H9 (cell line): ENCODE results near the gene SH3RF2. TPM values are rescaled to one million over a fixed set of nuclear protein-coding genes. Genes with fewer than 3 reads are reported as not detected.

Source experiments
- DNase-seq: peaks from one replicate; pipeline ENCODE4 v3.0.0-alpha.2; 2017
- H2AFZ ChIP-seq: one replicate; pipeline ENCODE4 v1.6.1; 2013; ENCODE audit warnings: mild to moderate bottlenecking, low read length, control low read depth, moderate library complexity
- H2AK5ac ChIP-seq: 2 replicates; pipeline ENCODE4 v1.6.1; 2013; ENCODE audit warnings: low read length, control low read depth, mixed read lengths; ENCODE audit not compliant: insufficient read length
- H2BK120ac ChIP-seq: one replicate; pipeline ENCODE4 v1.6.1; 2013; ENCODE audit warnings: low read depth, mild to moderate bottlenecking, low read length, control low read depth, inconsistent platforms; ENCODE audit not compliant: poor library complexity, severe bottlenecking
- H2BK12ac ChIP-seq: 2 replicates; pipeline ENCODE4 v1.6.1; 2013; ENCODE audit warnings: low read length, control low read depth, mixed read lengths, low read depth; ENCODE audit not compliant: insufficient read length
- H2BK15ac ChIP-seq: 2 replicates; pipeline ENCODE4 v1.6.1; 2013; ENCODE audit warnings: low read depth, low read length, control low read depth
- H2BK20ac ChIP-seq: one replicate; pipeline ENCODE4 v1.6.1; 2013; ENCODE audit warnings: low read depth, mild to moderate bottlenecking, low read length, control low read depth, inconsistent platforms; ENCODE audit not compliant: poor library complexity, severe bottlenecking
- H2BK5ac ChIP-seq: 2 replicates; pipeline ENCODE4 v1.6.1; 2013; ENCODE audit warnings: low read length, control low read depth, mixed read lengths; ENCODE audit not compliant: insufficient read length
- H3K14ac ChIP-seq: 2 replicates; pipeline ENCODE4 v1.6.1; 2013; ENCODE audit warnings: low read length, control low read depth; ENCODE audit not compliant: insufficient read depth
- H3K18ac ChIP-seq: 2 replicates; pipeline ENCODE4 v1.6.1; 2013; ENCODE audit warnings: low read depth, mild to moderate bottlenecking, mixed read lengths, low read length, control low read depth; ENCODE audit not compliant: insufficient read length
- H3K23ac ChIP-seq: 2 replicates; pipeline ENCODE4 v1.6.1; 2013; ENCODE audit warnings: low read length, control low read depth, mixed read lengths, low read depth; ENCODE audit not compliant: insufficient read length
- H3K23me2 ChIP-seq: 2 replicates; pipeline ENCODE4 v1.6.1; 2013; ENCODE audit warnings: low read depth, mild to moderate bottlenecking, mixed read lengths, low read length, control low read depth; ENCODE audit not compliant: insufficient read length, poor library complexity, severe bottlenecking
- H3K27ac ChIP-seq: 2 replicates; pipeline ENCODE4 v1.5.1; 2013; ENCODE audit warnings: low read length, control low read depth, mixed read lengths, low read depth; ENCODE audit not compliant: insufficient read length
- H3K27me3 ChIP-seq: 2 replicates; pipeline ENCODE4 v1.6.1; 2013; ENCODE audit warnings: low read length, control low read depth, inconsistent platforms; ENCODE audit not compliant: insufficient read depth
- H3K4ac ChIP-seq: 2 replicates; pipeline ENCODE4 v1.6.1; 2013; ENCODE audit warnings: low read depth, mild to moderate bottlenecking, control low read depth, inconsistent platforms, low read length, moderate library complexity
- H3K4me1 ChIP-seq: 2 replicates; pipeline ENCODE4 v1.6.1; 2013; ENCODE audit warnings: low read length, control low read depth, inconsistent platforms; ENCODE audit not compliant: insufficient read depth
- H3K4me2 ChIP-seq: 2 replicates; pipeline ENCODE4 v1.6.1; 2013; ENCODE audit warnings: low read length, control low read depth, mixed read lengths; ENCODE audit not compliant: insufficient read length, insufficient read depth
- H3K56ac ChIP-seq: 2 replicates; pipeline ENCODE4 v1.6.1; 2013; ENCODE audit warnings: low read depth, mild to moderate bottlenecking, mixed read lengths, low read length, control low read depth; ENCODE audit not compliant: insufficient read length
- H3K79me1 ChIP-seq: 2 replicates; pipeline ENCODE4 v1.6.1; 2013; ENCODE audit warnings: low read depth, mild to moderate bottlenecking, moderate library complexity, low read length, control low read depth, inconsistent platforms; ENCODE audit not compliant: insufficient read depth, poor library complexity, severe bottlenecking
- H3K79me2 ChIP-seq: 2 replicates; pipeline ENCODE4 v1.6.1; 2013; ENCODE audit warnings: low read length, control low read depth, inconsistent platforms; ENCODE audit not compliant: insufficient read depth
- H3K9ac ChIP-seq: 2 replicates; pipeline ENCODE4 v1.6.1; 2013; ENCODE audit warnings: low read length, control low read depth, mixed read lengths; ENCODE audit not compliant: insufficient read length; ENCODE audit errors: extremely low read depth
- H3K9me3 ChIP-seq: one replicate; pipeline ENCODE4 v1.6.1; 2013; ENCODE audit warnings: low read depth, low read length, inconsistent platforms; ENCODE audit not compliant: control insufficient read depth
- H3T11ph ChIP-seq: one replicate; pipeline ENCODE4 v1.6.1; 2013; ENCODE audit warnings: mild to moderate bottlenecking, low read length, control low read depth, inconsistent platforms
- H4K20me1 ChIP-seq: one replicate; pipeline ENCODE4 v1.6.1; 2013; ENCODE audit not compliant: control insufficient read depth, insufficient read length, insufficient read depth
- H4K5ac ChIP-seq: 2 replicates; pipeline ENCODE4 v1.6.1; 2013; ENCODE audit warnings: low read depth, mild to moderate bottlenecking, mixed read lengths, low read length, control low read depth; ENCODE audit not compliant: insufficient read length
- H4K8ac ChIP-seq: replicated peaks from 2 replicates; pipeline ENCODE4 v1.6.1; 2013; ENCODE audit warnings: low read length, control low read depth, mixed read lengths, low read depth; ENCODE audit not compliant: insufficient read length
- H4K91ac ChIP-seq: 2 replicates; pipeline ENCODE4 v1.6.1; 2013; ENCODE audit warnings: low read depth, mild to moderate bottlenecking, moderate library complexity, mixed read lengths, low read length, control low read depth; ENCODE audit not compliant: insufficient read length
- H3K27ac Mint-ChIP-seq, 3 experiments: 2 replicates in 2 of 3; 3 replicates in 1 of 3; pipeline ENCODE4 v1.8.0; 2020 to 2021; ENCODE audit warnings: mixed read lengths in 3 of 3, mild to moderate bottlenecking in 1 of 3, moderate library complexity in 1 of 3
- H3K27me3 Mint-ChIP-seq: 2 replicates; pipeline ENCODE4 v1.8.0; 2021; ENCODE audit warnings: low read depth, mild to moderate bottlenecking, moderate library complexity, mixed read lengths
- H3K36me3 Mint-ChIP-seq, 3 experiments: 2 replicates in 2 of 3; 3 replicates in 1 of 3; pipeline ENCODE4 v1.8.0; 2020 to 2021; ENCODE audit warnings: low read depth in 3 of 3, mixed read lengths in 3 of 3; ENCODE audit not compliant: insufficient read depth in 1 of 3
- H3K4me1 Mint-ChIP-seq, 2 experiments: 2 replicates each; pipeline ENCODE4 v1.8.0; 2020; ENCODE audit warnings: mixed read lengths in 2 of 2
- H3K4me3 Mint-ChIP-seq, 2 experiments: 2 replicates in 1 of 2; 3 replicates in 1 of 2; pipeline ENCODE4 v1.8.0; 2020 to 2021; ENCODE audit warnings: mild to moderate bottlenecking in 2 of 2, mixed read lengths in 2 of 2, moderate library complexity in 1 of 2
- H3K9me3 Mint-ChIP-seq, 2 experiments: 2 replicates in 1 of 2; 3 replicates in 1 of 2; pipeline ENCODE4 v1.8.0; 2020; ENCODE audit warnings: mild to moderate bottlenecking in 2 of 2, mixed read lengths in 2 of 2, moderate library complexity in 1 of 2
- CTCF ChIP-seq: fragments of 200-600 bp; sonication (generic); conservative IDR thresholded peaks from 3 replicates; pipeline ENCODE4 v1.8.0; 2021; ENCODE audit warnings: antibody characterized with exemption, mild to moderate bottlenecking
- WGBS: extraction: QIAGEN DNeasy Blood & Tissue Kit; methylation state at CpG from one replicate; pipeline ENCODE4 v1.1.7; 2013; ENCODE audit warnings: missing lambda C conversion rate, low lambda C conversion rate, mixed read lengths; ENCODE audit not compliant: insufficient read length; ENCODE audit errors: extremely low coverage; 5-methylcytosine and 5-hydroxymethylcytosine counted together
- total RNA-seq: library from RNA; stranded (reverse); gene quantifications from 2 replicates; pipeline ENCODE4 v1.2.1, GENCODE V29; 2021

The SH3RF2 gene
- total RNA-seq, 1 experiment from 2014 or later, result 0.66 TPM

DNA sequence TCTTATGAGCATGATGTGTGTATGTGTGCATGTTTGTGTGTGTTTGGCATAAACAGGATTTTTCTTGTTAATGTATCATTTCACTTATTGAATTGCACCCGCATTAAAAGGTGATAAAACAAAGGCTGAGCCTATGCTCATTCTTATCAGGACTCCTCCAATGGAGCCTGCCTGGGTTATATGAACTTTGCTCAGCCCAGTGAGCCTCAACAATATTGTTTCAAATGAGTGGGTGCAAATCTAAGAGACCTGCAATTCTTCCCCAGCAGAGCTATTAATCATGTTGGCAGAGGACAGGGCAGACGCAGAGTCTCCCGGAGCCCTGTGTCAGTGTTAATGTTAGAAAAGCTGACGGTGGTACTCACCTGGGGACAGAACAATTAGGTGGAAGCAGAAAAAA lies 71.6 kb downstream of the SH3RF2 start:
- Mint-ChIP-seq H3K4me1 (peaks cover 0 to 4% of the 10 kb centered on the region in 2 experiments; a peak in 2 of 4 replicates), H3K27me3 (no peaks in the 10 kb centered on the region), H3K27ac (no peak overlapping the region), H3K4me3 (no peak overlapping the region), H3K36me3 (no peaks in the 10 kb centered on the region; a peak in 1 of 7 replicates), H3K9me3 (peaks cover 3 to 6% of the 10 kb centered on the region in 2 experiments; a peak in 4 of 5 replicates)
- H3T11ph ChIP-seq, result no peak overlapping the region
- H4K91ac ChIP-seq, result no peak overlapping the region
- H4K5ac ChIP-seq, result no peak overlapping the region
- TF ChIP-seq CTCF, result no peak
- H3K27ac ChIP-seq, result no peak overlapping the region
- no peaks in the 10 kb centered on the region for H3K23me2 ChIP-seq
- H3K79me2 ChIP-seq, result no peaks in the 10 kb centered on the region
- no peak overlapping the region for H3K18ac ChIP-seq
- no peaks in the 10 kb centered on the region for H4K20me1 ChIP-seq
- H3K23ac ChIP-seq, result no peak overlapping the region
- H3K9ac ChIP-seq, result no peak overlapping the region
- H3K27me3 ChIP-seq, result no peaks in the 10 kb centered on the region
- H3K56ac ChIP-seq, result no peak overlapping the region
- no CpG with 5 or more reads among the region's 4 CpGs for whole genome bisulfite sequencing
- H2BK20ac ChIP-seq, result no peak overlapping the region
- no peak overlapping the region for H3K4ac ChIP-seq
- no peak overlapping the region for H4K8ac ChIP-seq
- no peak overlapping the region for H2BK12ac ChIP-seq
- no peak overlapping the region for H2AFZ ChIP-seq
- no peak overlapping the region for H2BK120ac ChIP-seq
- no peak overlapping the region for H2BK5ac ChIP-seq
- H3K79me1 ChIP-seq, result no peaks in the 10 kb centered on the region
- no peak for DNase-seq
- no peaks in the 10 kb centered on the region for H3K9me3 ChIP-seq
- H3K4me1 ChIP-seq, result no peaks in the 10 kb centered on the region
- H2BK15ac ChIP-seq, result no peak overlapping the region
- no peak overlapping the region for H3K4me2 ChIP-seq
- H3K14ac ChIP-seq, result no peak overlapping the region
- H2AK5ac ChIP-seq, result no peak overlapping the region
